ENCODE data around the gene IQCK.

DNA sequence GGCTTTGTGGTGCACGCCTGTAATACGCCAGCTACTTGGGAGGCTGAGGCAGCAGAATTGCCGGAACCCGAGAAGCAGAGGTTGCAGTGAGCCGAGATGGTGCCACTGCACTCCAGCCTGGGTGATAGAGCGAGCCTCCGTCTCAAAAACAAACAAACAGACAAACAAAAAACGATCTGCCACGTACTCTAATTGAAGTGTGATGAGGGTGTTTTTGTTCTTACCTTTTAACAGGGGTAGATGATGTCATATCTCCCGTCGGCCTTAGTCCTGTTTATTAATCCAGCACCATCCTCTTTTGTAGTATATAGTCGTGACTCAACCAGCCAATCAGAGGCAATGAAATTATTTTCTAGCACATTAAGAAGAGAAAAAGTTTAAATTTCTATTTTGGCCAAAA, 58.5 kb downstream of the IQCK start:
- TF ChIP-seq POLR2AphosphoS5 (IDR thresholded peaks at IDR 0.05): no peak
- TF ChIP-seq POLR2A (IDR thresholded peaks at IDR 0.05): no peak
- TF ChIP-seq, protein P1, sequence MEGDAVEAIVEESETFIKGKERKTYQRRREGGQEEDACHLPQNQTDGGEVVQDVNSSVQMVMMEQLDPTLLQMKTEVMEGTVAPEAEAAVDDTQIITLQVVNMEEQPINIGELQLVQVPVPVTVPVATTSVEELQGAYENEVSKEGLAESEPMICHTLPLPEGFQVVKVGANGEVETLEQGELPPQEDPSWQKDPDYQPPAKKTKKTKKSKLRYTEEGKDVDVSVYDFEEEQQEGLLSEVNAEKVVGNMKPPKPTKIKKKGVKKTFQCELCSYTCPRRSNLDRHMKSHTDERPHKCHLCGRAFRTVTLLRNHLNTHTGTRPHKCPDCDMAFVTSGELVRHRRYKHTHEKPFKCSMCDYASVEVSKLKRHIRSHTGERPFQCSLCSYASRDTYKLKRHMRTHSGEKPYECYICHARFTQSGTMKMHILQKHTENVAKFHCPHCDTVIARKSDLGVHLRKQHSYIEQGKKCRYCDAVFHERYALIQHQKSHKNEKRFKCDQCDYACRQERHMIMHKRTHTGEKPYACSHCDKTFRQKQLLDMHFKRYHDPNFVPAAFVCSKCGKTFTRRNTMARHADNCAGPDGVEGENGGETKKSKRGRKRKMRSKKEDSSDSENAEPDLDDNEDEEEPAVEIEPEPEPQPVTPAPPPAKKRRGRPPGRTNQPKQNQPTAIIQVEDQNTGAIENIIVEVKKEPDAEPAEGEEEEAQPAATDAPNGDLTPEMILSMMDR (IDR thresholded peaks at IDR 0.05): no peak
- TF ChIP-seq EP300 (IDR thresholded peaks at IDR 0.05): no peak
